HUDEP-2 (cell line): Measurements from ENCODE around the gene MKRN1.
"Not testable (repeated sequence)": the region's sequence is repeated elsewhere in the genome, so short reads cannot be mapped to it uniquely, and the experiment has no call there.

Experiments
- DNase-seq, 76 experiments: peaks; one replicate each; lab custom pipeline; 2025; ENCODE audit not compliant: unreplicated experiment in 76 of 76; lab: John Stamatoyannopoulos, UW

Gene MKRN1

DNA sequence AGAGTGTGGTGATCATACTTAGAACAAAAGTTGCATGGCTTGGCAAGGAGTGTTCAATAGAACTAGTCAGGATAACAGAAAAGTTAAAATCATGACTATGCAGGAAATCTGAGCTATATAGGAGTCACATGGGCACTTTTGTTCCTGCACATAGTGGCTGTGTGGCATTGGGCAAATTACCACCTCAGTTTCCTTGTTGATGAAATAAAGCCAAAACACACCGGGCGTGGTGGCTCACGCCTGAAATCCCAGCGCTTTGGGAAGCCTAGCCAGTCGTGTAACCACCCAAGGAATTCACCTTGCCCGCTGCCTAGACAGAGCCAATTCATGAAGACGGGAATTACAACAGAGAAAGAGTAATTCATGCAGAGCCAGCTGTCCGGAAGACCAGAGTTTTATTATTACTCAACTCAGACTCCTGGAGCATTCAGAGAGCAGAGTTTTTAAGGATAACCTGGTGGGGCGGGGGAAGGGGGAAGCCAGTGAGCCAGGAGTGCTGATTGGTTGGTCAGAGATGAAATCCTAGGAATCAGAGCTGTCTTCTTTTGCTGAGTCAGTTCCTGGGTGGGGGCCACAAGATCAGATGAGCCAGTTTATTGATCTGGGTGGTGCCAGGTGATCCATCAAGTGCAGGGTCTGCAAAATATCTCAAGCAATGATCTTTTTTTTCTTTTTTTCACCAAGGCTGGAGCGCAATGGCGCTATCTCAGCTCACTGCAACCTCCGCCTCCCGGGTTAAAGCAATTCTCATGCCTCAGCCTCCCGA is 6.4 kb upstream of the MKRN1 start:
- no peak for DNase-seq

GRCh38 chr7:140484951-140485499 is 5.7 kb upstream of the MKRN1 start:
- no peak for DNase-seq

DNA sequence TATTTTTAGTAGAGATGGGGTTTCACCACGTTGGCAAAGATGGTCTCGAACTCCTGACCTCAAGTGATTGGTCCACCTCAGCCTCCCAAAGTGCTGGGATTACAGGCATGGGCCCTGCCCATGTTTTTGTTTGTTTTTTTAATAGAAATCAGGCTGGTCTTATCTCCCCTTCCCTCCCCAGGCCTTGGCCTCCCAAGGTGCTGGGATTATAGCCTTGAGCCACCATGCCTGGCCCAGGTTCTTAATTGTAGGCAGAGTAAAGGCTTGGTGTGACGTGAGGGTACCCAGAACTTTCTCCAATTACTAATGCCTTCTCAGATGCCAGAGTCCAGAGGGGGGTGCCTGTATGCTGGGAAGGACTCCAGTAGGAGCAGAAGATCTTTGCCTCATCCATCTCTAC is 5.2 kb upstream of the MKRN1 start:
- DNase-seq: no peak

DNA sequence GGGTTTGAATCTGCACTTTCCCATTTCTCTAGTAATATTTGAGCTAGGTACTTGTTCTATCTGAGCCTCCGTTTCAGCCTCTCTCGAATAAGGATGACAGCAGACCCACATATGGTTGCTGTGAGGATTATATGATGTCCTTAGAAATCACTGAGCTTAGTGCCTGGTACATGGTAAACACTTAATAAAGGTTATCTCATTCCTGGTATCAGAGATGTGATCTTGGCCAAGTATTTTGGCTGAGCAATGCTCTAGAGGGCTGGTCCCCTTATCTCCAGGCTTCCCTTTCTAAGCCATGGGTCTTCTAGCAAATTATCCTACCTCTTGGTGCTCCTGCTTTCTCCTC is 407 bp upstream of the MKRN1 start:
- DNase-seq: no peak

DNA sequence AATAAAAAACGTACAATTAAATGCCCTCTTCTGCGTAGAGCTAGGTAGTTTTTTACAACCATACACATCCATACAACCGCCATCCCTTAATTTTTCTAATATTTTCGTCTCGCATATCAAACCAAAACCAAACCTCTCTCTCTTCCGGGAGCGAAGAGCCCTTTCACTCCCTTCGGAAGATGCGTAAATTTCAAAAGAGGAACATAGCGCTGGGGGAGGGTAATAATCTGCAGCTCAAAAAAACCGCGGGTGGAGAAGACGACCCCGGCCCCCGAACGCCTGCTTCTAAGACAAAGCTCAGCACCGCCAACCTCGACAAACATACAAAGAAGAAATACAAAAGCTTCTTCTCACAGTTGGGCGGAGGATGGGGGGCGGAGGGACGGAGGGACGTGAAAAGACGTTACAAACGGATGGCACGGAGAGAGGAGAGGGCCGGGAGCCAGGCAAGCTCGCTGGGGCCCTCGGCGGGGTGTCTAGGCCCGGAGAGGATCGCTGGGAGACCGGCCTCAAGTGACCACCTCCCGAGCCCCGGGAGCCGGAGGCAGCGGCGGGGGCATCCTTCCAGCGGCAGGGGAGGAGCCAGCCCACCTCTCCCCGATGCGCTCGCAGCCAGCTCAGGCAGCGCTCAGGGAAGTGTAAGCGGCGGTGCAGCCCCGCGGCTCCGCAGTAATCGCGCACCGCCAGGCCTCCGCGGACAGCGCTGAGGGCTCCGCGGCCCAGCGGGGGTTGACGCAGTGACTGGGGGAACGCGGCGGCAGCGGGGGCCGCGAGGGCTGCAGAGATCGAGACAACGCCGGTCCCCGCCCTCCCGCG is 851 bp downstream of the MKRN1 start:
- peak in 20 of 76 experiments; percentile 3 to 50 (median 24) for DNase-seq

DNA sequence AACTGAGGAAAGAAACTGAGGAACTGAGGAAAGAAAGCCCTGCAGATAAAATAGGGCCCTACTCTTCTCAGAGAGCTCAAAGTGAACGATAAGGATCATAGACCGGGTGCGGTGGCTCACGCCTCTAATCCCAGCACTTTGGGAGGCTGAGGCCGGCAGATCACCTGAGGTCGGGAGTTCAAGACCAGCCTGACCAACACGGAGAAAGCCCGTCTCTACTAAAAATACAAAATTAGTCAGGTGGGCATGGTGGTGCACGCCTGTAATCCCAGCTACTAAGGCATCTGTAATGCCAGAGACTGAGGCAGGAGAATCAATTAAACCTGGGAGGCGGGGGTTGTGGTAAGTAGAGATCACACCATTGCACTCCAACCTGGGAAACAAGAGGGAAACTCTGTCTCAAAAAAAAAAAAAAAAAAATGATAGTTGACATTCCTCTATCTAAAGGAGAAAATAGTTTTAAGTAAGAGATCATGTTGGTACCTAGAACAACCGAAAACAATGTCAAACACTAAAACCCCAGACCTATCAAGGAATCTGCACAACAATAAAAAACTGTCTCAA is 2.5 kb downstream of the MKRN1 start:
- no peak for DNase-seq

DNA sequence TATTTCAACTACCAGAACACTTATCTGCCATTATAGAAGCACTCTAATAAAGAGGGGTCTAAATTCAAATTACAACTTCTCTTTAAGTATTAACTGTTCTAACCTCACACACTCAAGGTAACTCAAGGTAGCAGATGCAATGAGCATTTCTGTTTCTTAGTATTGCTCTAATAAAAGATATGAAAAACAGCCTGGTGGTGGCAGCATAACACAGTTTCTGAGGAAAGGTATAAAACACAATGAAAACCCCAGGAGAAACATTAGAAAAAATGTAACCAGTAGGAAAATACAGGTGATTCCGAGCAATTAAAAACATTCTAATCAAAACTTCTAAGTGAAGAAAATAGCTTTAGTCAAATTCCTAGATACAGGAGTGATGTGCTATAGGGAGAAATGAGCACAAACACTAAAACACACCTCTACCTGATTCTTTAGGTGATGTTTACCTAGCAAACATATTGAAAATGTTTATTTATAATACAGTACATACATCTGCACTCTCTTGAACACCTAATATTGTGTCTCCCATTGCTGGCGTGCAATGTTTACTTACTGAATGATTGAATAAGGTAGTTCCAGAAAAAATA is 3.5 kb downstream of the MKRN1 start:
- peak in 32 of 76 experiments; percentile 4 to 60 (median 30) for DNase-seq

- DNase-seq: no peak
Observed at GRCh38 chr7:140463111-140463510, 16.2 kb downstream of the MKRN1 start.

GRCh38 chr7:140458916-140459315 is 20.4 kb downstream of the MKRN1 start:
- DNase-seq: no peak

- no peak for DNase-seq
Observed at GRCh38 chr7:140458201-140458600, 21.1 kb downstream of the MKRN1 start.

- DNase-seq: no peak
Observed at GRCh38 chr7:140456551-140457051, 22.7 kb downstream of the MKRN1 start.

DNA sequence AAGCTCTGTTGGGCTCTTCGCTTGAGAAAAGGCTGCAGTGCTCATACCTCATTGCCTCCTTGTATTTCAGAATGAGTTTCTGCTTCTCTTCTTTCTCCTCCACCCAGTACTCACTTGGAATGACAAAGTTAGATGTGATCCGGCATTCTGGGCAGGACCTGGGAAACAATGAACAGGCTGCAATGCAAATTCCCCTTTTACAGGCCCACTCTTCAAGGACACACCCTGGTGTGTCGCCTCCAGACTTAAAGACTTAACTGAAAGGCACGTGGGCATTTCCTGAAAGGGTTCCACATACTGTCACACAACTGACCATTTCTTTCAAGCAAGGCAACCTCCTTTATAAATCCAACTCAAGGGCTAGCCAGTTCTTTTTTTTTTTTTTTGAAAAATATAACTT is 23.6 kb downstream of the MKRN1 start:
- no peak for DNase-seq

DNA sequence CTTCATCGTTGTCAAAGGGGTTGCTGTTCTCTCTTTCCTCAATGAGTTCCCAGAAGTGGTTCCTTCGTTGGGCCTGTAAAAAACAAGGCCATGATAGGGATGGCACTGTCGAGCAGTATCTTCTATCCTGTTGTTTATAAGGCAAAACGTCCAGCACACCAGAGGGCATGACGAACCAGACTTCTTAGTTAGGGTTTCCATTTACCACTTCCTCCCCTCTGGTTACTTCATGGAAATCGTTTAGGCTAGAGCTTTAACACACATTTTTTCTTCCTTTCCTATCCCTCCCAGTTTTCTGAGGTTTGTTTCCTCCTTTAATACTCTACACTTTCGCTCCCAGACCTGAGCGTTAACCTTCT is 24.7 kb downstream of the MKRN1 start:
- no peak for DNase-seq

DNA sequence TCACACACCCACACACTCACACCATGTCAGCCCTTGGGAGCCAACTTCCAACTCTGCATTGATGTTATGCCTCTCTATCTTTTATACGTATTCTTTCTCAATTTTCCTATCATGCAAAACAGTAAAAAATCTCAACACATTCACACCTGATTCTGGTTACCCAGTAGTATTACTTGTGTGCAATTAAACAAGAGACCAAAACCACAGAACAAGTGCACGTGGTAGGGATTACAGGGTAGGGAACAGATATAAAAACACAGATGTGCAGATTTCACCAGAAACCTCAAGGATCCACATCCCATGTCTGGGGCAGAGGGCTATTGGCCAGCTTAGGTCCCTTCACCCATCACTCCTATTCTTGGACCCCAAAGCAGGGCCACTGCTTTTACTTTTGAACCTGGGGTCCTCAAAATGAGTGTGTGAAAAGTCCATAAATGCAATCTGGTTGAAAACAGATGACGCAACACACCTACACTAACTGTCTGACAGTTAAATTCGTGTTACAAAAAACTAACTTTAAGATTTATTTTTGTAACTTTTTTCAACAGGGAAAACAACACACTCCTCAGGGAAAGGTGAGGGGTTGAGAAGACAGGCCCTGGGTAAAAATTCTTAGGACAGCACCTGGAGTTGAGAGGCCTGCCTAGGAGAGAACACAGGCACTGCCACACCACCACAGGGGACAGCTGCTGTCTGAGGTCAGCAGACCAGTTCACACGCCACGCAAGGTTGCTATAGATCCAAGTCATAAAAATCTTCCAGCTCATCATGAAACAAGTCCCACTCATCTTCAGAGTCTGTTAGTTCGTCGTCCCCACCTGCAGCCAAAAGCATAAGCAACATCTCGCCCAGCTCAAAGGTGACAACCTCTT is 25.3 kb downstream of the MKRN1 start:
- DNase-seq: not testable (repeated sequence)

GRCh38 chr7:140453273-140453672 is 26.0 kb downstream of the MKRN1 start:
- no peak for DNase-seq

GRCh38 chr7:140451716-140452115 is 27.6 kb downstream of the MKRN1 start:
- no peak for DNase-seq

DNA sequence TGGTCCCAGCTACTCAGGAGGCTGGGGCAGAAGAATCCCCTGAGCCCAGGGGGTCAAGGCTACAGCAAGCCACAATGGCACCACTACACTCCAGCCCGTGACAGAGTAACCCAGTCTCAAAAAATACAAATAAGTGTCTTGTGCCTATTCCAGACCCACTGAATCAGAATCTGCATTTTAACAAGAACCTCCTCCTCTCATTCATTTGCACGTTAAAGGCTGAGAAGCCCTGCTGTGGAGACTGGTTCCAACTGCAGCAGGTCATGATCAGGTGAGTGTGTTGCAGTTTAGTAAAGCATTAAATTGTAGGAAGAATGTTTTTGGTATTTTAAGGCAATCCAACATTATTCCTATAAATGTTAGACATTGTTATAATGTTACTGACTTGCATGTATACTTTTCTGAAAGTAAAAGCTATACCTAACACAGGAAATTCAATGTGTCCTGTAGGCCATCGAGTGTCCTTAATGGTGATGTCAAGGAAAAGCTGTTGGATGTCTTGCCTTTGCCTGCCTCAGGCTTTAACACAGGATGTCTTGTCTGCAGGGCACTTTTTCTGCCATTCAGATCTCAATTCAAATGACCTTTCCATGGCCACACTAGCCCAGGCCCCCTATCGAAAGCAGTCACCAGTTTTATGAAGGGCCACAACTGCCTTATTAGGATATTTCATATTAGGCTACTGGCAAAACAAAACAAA is 30.4 kb downstream of the MKRN1 start:
- no peak for DNase-seq

GRCh38 chr7:140447841-140448240 is 31.5 kb downstream of the MKRN1 start:
- DNase-seq: no peak

DNA sequence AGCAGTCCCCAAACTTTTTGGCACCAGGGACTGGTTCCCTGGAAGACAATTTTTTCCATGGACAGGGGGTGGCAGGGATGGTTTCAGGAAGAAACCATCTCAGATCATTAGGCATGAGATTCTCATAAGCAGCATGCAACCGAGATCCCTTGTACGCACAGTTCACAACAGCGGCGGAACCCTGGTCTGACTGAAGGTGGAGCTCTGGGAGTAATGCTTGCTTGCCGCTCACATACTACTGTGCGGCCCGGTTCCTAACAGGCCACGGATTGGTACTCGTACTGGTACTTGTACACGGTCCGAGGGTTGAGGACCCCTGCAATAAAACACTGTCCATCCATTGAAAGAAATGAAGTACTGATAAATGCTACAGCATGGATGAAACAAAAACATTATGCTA is 32.8 kb downstream of the MKRN1 start:
- no peak for DNase-seq

DNA sequence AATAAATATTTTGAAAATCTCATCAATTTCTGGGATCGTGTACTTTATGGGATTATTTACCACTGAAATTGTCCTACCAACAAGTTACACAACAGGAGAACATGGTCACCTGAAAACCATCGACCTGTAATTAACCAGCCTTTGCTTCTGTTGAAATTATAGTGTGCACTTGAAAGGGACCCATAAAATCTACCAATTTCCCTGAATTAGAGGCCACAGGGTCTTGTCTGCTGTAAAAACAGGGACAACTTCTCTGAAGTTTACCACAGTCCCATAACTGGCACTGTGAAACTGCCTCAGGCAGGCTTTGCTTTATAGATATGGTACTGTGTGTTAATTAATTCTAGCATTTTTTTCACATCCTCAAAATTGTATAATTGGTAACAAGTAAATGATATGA is 37.8 kb downstream of the MKRN1 start:
- no peak for DNase-seq
